ENCODE measurements around the gene EXD3.
"Not testable (repeated sequence)": the region's sequence is repeated elsewhere in the genome, so short reads cannot be mapped to it uniquely, and the experiment has no call there.

Gene EXD3

DNA sequence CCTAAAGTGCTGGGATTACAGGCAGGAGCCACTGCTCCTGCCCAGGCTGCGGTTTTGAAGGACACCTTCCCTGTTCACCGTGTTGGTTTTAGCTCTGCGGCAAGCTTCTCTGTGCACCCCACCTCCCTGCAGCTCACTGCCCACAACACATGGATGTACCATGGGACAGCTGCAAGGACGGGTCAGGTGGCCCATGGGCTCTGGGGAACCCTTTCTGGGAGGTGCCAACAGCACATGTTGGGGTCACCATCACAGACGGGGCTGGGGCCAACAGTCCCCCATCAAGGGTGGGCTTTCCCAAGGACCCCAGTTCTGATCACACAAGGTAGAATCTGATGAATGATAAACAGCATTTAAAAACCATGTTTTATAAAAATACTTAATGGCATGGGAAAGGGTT, 7.5 kb downstream of the EXD3 start:
- DNase-seq (ENCODE audit: low read depth): no peak
- no peak overlapping the region for H3K4me3 ChIP-seq (ENCODE audit: low read length)
- TF ChIP-seq, protein P1, sequence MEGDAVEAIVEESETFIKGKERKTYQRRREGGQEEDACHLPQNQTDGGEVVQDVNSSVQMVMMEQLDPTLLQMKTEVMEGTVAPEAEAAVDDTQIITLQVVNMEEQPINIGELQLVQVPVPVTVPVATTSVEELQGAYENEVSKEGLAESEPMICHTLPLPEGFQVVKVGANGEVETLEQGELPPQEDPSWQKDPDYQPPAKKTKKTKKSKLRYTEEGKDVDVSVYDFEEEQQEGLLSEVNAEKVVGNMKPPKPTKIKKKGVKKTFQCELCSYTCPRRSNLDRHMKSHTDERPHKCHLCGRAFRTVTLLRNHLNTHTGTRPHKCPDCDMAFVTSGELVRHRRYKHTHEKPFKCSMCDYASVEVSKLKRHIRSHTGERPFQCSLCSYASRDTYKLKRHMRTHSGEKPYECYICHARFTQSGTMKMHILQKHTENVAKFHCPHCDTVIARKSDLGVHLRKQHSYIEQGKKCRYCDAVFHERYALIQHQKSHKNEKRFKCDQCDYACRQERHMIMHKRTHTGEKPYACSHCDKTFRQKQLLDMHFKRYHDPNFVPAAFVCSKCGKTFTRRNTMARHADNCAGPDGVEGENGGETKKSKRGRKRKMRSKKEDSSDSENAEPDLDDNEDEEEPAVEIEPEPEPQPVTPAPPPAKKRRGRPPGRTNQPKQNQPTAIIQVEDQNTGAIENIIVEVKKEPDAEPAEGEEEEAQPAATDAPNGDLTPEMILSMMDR (conservative IDR thresholded peaks at IDR 0.05; ENCODE audit: low read length): no peak

DNA sequence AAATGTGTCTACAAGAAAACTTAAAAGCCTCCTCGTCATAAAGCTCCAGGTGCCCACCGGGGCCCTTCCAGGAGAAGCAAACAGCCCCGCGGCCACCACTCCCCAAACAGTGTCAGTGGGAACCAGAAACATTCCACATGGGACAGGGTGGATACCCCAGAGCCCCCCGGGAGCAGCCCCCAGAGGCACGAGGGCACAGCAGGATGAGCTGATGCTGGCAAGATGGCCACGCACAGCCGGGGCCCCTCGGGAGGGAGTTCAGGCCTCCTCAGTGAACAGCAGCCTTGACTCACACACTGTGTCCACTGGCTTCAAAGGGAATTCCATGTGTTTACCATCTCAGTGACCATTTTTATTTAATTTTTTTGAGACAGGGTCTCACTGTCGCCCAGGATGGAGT, 10.5 kb downstream of the EXD3 start:
- no peak for DNase-seq (ENCODE audit: low read depth)
- no peak overlapping the region for H3K4me3 ChIP-seq (ENCODE audit: low read length)
- TF ChIP-seq, protein P1 (conservative IDR thresholded peaks at IDR 0.05; ENCODE audit: low read length): no peak

DNA sequence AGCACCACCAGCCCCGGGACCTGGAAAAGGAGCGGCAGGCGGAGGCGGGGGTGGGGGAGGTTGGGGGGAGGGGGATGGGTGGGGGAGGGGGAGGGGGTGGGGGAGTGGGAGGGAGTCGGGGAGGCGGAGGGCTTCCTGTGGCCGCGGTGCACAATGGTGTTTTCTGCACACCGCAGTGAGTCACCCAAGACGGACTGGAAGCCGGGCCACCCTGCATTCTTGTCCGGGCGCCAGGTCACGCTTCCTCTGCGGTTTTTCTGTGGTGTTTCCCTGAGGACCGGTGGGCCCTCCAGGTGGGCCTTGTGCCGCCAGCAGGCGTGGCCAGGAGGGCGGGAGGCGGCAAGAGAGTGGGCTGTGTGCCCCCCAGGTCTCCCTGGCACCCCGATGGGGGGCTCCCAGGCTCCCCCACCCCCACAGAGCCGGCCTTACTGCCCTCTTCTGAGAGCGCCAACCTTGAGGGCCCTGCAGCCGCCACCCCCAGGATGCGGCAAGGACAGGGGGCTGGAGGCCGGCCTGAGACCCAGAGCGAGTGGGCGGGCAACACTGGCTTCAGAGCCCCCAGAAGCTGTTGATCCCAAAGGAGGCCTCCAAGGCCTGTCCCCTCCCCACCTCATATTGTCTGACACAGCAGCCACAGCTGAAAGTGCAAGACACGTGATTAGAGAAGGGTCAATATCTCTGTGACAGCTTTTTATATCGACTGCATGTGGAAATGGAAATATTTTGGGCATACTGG, 11.1 kb downstream of the EXD3 start:
- TF ChIP-seq, protein P1 (conservative IDR thresholded peaks at IDR 0.05; ENCODE audit: low read length): no peak
- DNase-seq (ENCODE audit: low read depth): peak; percentile 76
- H3K4me3 ChIP-seq (ENCODE audit: low read length): no peak overlapping the region

DNA sequence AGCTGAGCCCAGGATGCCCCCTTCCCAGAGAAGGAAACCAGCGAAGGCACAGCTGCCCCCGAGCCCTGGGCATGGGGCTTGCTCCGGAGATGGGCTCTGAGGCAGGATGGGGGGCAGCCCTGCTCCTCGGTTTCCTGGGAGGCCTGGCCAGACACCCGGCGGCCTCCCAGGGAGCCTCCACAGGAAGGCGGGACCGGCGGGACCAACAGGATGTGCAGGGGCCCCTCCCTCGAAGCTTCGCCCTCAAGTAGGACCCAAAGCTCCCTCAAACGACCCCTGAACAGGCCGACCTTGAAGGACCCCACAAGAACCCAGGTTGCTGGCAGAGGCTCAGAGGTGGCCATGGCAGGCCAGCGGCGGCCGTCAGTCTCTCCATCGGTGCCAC, 11.7 kb downstream of the EXD3 start:
- TF ChIP-seq, protein P1 (conservative IDR thresholded peaks at IDR 0.05; ENCODE audit: low read length): no peak
- H3K4me3 ChIP-seq (ENCODE audit: low read length): no peak overlapping the region
- DNase-seq (ENCODE audit: low read depth): no peak

DNA sequence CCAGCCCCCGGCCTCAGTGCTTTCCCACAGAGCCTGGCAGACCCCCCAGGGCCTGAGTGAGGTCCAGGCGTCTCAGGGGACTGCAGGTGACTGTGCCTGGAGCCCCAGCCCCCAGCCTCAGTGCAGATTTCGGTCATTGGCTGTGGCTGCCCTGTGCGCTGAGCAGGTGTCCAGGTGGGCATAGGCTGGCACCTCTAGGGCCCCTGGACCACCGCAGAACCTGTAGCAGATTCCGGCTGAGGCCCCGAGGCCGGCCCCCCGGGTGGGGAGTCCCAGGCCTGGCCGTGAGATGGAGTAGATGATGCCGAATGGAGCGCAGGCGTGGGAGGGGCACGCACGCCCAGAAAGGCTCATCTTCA, 12.1 kb downstream of the EXD3 start:
- no peak for DNase-seq (ENCODE audit: low read depth)
- TF ChIP-seq, protein P1 (conservative IDR thresholded peaks at IDR 0.05; ENCODE audit: low read length): no peak
- H3K4me3 ChIP-seq (ENCODE audit: low read length): no peak overlapping the region

DNA sequence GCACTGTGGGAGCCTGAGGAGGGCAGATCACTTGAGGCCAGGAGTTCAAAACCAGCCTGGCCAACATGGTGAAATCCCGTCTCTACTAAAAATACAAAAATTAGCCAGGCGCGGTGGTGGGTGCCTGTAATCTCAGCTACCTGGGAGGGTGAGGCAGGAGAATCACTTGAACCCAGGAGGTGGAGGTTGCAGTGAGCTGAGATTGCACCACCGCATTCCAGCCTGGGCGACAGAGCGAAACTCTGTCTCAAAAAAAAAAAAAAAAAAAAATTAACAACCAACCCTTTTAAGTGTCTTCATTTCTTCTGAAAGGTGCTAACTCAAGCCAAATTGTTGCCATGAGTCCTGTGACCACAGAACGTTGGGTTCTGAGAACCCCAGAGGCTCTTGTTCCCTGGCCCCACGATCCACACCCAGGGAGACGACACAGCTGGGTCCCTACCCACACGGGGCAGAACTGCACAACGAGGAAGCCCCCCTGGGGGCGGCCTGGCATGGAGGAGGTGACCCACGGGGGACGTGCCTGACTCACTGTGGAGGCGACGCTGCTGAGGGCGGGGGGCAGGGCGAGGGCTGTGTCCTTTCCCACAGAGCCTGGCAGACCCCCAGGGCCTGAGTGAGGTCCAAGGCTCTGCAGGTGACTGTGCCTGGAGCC, 12.6 kb downstream of the EXD3 start:
- H3K4me3 ChIP-seq (ENCODE audit: low read length); DNase-seq (ENCODE audit: low read depth): not testable (repeated sequence)

DNA sequence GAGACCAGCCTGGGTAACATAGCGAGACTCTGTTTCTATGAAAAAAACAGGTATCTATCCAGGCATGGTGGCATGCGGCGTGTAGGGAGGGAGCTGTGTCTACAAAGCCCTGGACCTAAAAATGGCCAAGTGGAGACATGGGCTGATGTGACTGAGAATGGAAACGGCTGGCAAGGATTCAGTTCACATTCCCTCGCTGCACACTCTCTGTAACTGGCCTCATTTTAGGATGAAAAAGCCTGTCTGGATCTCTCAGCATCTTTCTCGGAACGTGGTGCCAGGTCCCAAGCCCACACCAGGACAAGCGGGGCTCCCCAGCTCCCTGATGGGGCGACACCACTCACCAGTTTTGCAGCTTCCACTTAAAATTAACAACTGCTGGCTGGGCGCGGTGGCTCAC, 13.4 kb downstream of the EXD3 start:
- TF ChIP-seq, protein P1 (conservative IDR thresholded peaks at IDR 0.05; ENCODE audit: low read length): no peak
- no peak for DNase-seq (ENCODE audit: low read depth)
- H3K4me3 ChIP-seq (ENCODE audit: low read length): no peak overlapping the region

All from AG10803 (cell line).